ENCODE measurements around the gene AMN1. TPM values are rescaled to one million over a fixed set of nuclear protein-coding genes. Genes with fewer than 3 reads are reported as not detected.

AMN1 gene
- total and polyA plus RNA-seq, 2 of the 4 experiments (the other 2 are of a cell fraction): 3.4 to 5.2 TPM

DNA sequence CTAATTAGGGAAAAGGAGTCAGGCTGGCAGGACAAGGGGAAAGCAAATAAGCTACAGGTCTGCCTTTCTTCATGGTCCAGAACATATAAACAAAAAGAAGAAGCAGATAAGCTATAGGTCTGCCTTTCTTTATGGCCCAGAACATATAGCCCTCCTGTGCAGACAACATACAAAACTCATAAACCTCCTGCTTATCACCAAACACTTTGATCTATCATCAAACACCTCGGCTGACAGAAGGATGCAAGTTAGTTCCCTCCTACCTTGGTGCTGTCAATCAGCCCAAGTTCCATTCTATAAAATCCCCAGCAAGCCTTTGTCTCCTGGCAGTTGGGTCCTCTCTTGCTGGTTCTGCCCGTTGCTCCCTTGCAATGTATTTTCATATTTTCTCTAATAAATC, 23.2 kb downstream of the AMN1 start:
- intact Hi-C loops (cut with micrococcal nuclease): no loop called here
- no peak overlapping the region for H3K4me3 ChIP-seq (ENCODE audit: insufficient read depth, low read depth, low read length)
- dilution Hi-C loops (cut with HindIII; ENCODE audit: low sequenced_read_pairs, unreplicated experiment): no loop called here
- no peaks in the 10 kb centered on the region for H3K4me1 ChIP-seq (ENCODE audit: control insufficient read depth, insufficient read depth, low read length)
- H3K14ac ChIP-seq (replicated peaks; ENCODE audit: low read depth, low read length): no peak overlapping the region
- H3K23ac ChIP-seq (ENCODE audit: low read depth, low read length): no peak overlapping the region
- no peak overlapping the region for H2BK5ac ChIP-seq (ENCODE audit: low read depth, low read length, poor library complexity, severe bottlenecking)
- H2AK9ac ChIP-seq (replicated peaks; ENCODE audit: low read depth, low read length, poor library complexity): no peak overlapping the region
- DNase-seq (no peak), ATAC-seq (ENCODE audit: low read depth) (no peak)
- no peaks in the 10 kb centered on the region for H3K79me1 ChIP-seq (ENCODE audit: low read depth in 1 of 2, low read length in 2 of 2)
- no peak overlapping the region for H4K8ac ChIP-seq (ENCODE audit: low read depth in 2 of 2, low read length in 2 of 2)
- BruUV-seq (replicated peaks): no TSS peak
- H4K5ac ChIP-seq (ENCODE audit: low read depth, low read length): no peak overlapping the region
- no peak overlapping the region for H2BK20ac ChIP-seq (ENCODE audit: low read depth, low read length)
- no peaks in the 10 kb centered on the region for H3K9me3 ChIP-seq (ENCODE audit: control insufficient read depth, insufficient read depth, low read length)
- no CpG with 5 or more reads among the region's 2 CpGs for whole genome bisulfite sequencing, 2 experiments (ENCODE audit: extremely low coverage in 2 of 2, insufficient read length in 1 of 2)
- ChIA-PET CTCF (interaction anchor here (0.6 kb wide), 1 partner anchor 11 kb away, joined by 3 read pairs; no protein-coding TSS in a partner anchor), POLR2A (ENCODE audit: unreplicated experiment) (no interaction called here)
- H3K56ac ChIP-seq (ENCODE audit: extremely low read depth, insufficient read depth, low read length): no peak overlapping the region
- H3K36me3 ChIP-seq (ENCODE audit: control insufficient read depth, insufficient read depth, low read length): no peaks in the 10 kb centered on the region
- H3K27ac ChIP-seq (ENCODE audit: insufficient read depth, low read length): no peak overlapping the region
- H4K20me1 ChIP-seq (ENCODE audit: insufficient read depth, low read length): no peaks in the 10 kb centered on the region
- no peaks in the 10 kb centered on the region for H3K27me3 ChIP-seq (ENCODE audit: control insufficient read depth, insufficient read depth, low read length)
- in situ Hi-C loops (cut with MboI; ENCODE audit: low sequenced_read_pairs): no loop called here
- H2BK15ac ChIP-seq (ENCODE audit: low read depth, low read length): no peak overlapping the region
- no peak overlapping the region for H4K91ac ChIP-seq (ENCODE audit: insufficient read depth, low read depth, low read length)
- H2BK120ac ChIP-seq (ENCODE audit: low read depth, low read length): no peak overlapping the region
- TF ChIP-seq FOS (IDR thresholded peaks at IDR 0.05; ENCODE audit: low read depth, low read length): no peak
- no peak for TF ChIP-seq SMC3 (IDR thresholded peaks at IDR 0.05; ENCODE audit: low read depth, low read length)
- no peak for TF ChIP-seq CEBPB (IDR thresholded peaks at IDR 0.05; ENCODE audit: low read depth, low read length)
- no peak for TF ChIP-seq POLR2A (IDR thresholded peaks at IDR 0.05; ENCODE audit: low read depth, low read length)
- TF ChIP-seq RCOR1 (IDR thresholded peaks at IDR 0.05; ENCODE audit: insufficient replicate concordance, low read length): no peak
- TF ChIP-seq, protein P1, sequence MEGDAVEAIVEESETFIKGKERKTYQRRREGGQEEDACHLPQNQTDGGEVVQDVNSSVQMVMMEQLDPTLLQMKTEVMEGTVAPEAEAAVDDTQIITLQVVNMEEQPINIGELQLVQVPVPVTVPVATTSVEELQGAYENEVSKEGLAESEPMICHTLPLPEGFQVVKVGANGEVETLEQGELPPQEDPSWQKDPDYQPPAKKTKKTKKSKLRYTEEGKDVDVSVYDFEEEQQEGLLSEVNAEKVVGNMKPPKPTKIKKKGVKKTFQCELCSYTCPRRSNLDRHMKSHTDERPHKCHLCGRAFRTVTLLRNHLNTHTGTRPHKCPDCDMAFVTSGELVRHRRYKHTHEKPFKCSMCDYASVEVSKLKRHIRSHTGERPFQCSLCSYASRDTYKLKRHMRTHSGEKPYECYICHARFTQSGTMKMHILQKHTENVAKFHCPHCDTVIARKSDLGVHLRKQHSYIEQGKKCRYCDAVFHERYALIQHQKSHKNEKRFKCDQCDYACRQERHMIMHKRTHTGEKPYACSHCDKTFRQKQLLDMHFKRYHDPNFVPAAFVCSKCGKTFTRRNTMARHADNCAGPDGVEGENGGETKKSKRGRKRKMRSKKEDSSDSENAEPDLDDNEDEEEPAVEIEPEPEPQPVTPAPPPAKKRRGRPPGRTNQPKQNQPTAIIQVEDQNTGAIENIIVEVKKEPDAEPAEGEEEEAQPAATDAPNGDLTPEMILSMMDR (conservative IDR thresholded peaks at IDR 0.05; ENCODE audit: low read depth, low read length): no peak
- TF ChIP-seq, protein P2, sequence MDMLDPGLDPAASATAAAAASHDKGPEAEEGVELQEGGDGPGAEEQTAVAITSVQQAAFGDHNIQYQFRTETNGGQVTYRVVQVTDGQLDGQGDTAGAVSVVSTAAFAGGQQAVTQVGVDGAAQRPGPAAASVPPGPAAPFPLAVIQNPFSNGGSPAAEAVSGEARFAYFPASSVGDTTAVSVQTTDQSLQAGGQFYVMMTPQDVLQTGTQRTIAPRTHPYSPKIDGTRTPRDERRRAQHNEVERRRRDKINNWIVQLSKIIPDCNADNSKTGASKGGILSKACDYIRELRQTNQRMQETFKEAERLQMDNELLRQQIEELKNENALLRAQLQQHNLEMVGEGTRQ (IDR thresholded peaks at IDR 0.05; ENCODE audit: low read depth, low read length): no peak
- no peak for TF ChIP-seq MAZ (IDR thresholded peaks at IDR 0.05; ENCODE audit: borderline replicate concordance, low read depth, low read length)
- no peak for TF ChIP-seq BHLHE40 (IDR thresholded peaks at IDR 0.05; ENCODE audit: low read depth, low read length)
- no peak for TF ChIP-seq RAD21 (IDR thresholded peaks at IDR 0.05; ENCODE audit: low read length)
- TF ChIP-seq RFX5 (IDR thresholded peaks at IDR 0.05; ENCODE audit: low read depth, low read length): no peak
- no peak for TF ChIP-seq MAFK (IDR thresholded peaks at IDR 0.05; ENCODE audit: low read depth, low read length)
- TF ChIP-seq, protein P3, sequence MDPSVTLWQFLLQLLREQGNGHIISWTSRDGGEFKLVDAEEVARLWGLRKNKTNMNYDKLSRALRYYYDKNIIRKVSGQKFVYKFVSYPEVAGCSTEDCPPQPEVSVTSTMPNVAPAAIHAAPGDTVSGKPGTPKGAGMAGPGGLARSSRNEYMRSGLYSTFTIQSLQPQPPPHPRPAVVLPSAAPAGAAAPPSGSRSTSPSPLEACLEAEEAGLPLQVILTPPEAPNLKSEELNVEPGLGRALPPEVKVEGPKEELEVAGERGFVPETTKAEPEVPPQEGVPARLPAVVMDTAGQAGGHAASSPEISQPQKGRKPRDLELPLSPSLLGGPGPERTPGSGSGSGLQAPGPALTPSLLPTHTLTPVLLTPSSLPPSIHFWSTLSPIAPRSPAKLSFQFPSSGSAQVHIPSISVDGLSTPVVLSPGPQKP (IDR thresholded peaks at IDR 0.05; ENCODE audit: borderline replicate concordance, low read depth, low read length): no peak
- TF ChIP-seq MXI1 (IDR thresholded peaks at IDR 0.05; ENCODE audit: borderline replicate concordance, low read depth, low read length): no peak
- no peak for TF ChIP-seq CHD1 (IDR thresholded peaks at IDR 0.05; ENCODE audit: low read depth, low read length)
- TF ChIP-seq NFE2L2 (IDR thresholded peaks at IDR 0.05; ENCODE audit: low read depth, low read length): no peak
- H3K9ac ChIP-seq (ENCODE audit: low read depth, low read length): no peak overlapping the region
- no peak overlapping the region for H3K4me2 ChIP-seq (ENCODE audit: low read depth, low read length)
- no peak overlapping the region for H2AK5ac ChIP-seq (ENCODE audit: low read depth, low read length)
- H3K4ac ChIP-seq (ENCODE audit: low read depth, low read length): no peak overlapping the region
- no peak overlapping the region for H2AFZ ChIP-seq (replicated peaks; ENCODE audit: low read length, poor library complexity)
- no peaks in the 10 kb centered on the region for H3K9me1 ChIP-seq (ENCODE audit: insufficient read depth, low read length)
- no peak overlapping the region for H3K18ac ChIP-seq (ENCODE audit: low read depth, low read length)
